ENCODE data around the gene ADAP1. TPM values are rescaled to one million over a fixed set of nuclear protein-coding genes. Genes with fewer than 3 reads are reported as not detected.

ADAP1 gene
- total RNA-seq, 2 experiments from 2014 or later, result 6.8 to 7.2 TPM

GRCh38 chr7:951881-952547 is 2.5 kb downstream of the ADAP1 start:
- DNase-seq, result no peak
- Histone ChIP-seq H3K4me1 (ENCODE audit: insufficient read depth, low read length) (peaks cover 17% of the 10 kb centered on the region), H3K9me3 (ENCODE audit: control insufficient read depth in 1 of 2, insufficient read depth in 1 of 2, low read length in 2 of 2) (no peaks in the 10 kb centered on the region), H3K27ac (ENCODE audit: low read depth in 1 of 2, low read length in 2 of 2) (no peak overlapping the region), H3K4me3 (ENCODE audit: low read length) (no peak overlapping the region), H3K36me3 (ENCODE audit: insufficient read depth, low read length) (no peaks in the 10 kb centered on the region), H3K27me3 (ENCODE audit: control insufficient read depth in 1 of 2, insufficient read depth in 2 of 2, low read length in 2 of 2) (peaks cover 8 to 17% of the 10 kb centered on the region in 2 experiments)
- Mint-ChIP-seq H3K27ac (no peak overlapping the region), H3K27me3 (peaks cover 4% of the 10 kb centered on the region), H3K36me3 (ENCODE audit: low read depth) (no peaks in the 10 kb centered on the region), H3K4me1 (ENCODE audit: low read depth) (no peaks in the 10 kb centered on the region), H3K9me3 (no peaks in the 10 kb centered on the region), H3K4me3 (peak overlapping the region; percentile 20)
- CTCF ChIA-PET, result no interaction called here
- intact Hi-C loops (cut with DNase I, micrococcal nuclease), result loop anchor here in 1 of 2 experiments (10.0 kb wide), 1 partner anchor 627 kb away; no protein-coding TSS in a partner anchor
- no peak for ATAC-seq (ENCODE audit: poor library complexity)
- POLR2A ChIA-PET, result interaction anchor here (0.9 to 2.6 kb wide), 2 partner anchors 29 to 44 kb away, joined by 3 to 10 read pairs; no protein-coding TSS in a partner anchor
- TF ChIP-seq CTCF (IDR thresholded peaks at IDR 0.05), result no peak

GRCh38 chr7:949021-949934 is 5.2 kb downstream of the ADAP1 start:
- Histone ChIP-seq H3K27me3 (ENCODE audit: control insufficient read depth in 1 of 2, insufficient read depth in 2 of 2, low read length in 2 of 2) (peaks cover 8 to 13% of the 10 kb centered on the region in 2 experiments), H3K4me3 (ENCODE audit: low read length) (no peak overlapping the region), H3K27ac (ENCODE audit: low read depth in 1 of 2, low read length in 2 of 2) (no peak overlapping the region), H3K36me3 (ENCODE audit: insufficient read depth, low read length) (no peaks in the 10 kb centered on the region), H3K4me1 (ENCODE audit: insufficient read depth, low read length) (peaks cover 13% of the 10 kb centered on the region), H3K9me3 (ENCODE audit: control insufficient read depth in 1 of 2, insufficient read depth in 1 of 2, low read length in 2 of 2) (no peaks in the 10 kb centered on the region)
- no peak for DNase-seq
- H3K36me3 Mint-ChIP-seq (ENCODE audit: low read depth), result no peaks in the 10 kb centered on the region
- POLR2A ChIA-PET, result no interaction called here
- no peak for ATAC-seq (ENCODE audit: poor library complexity)
- TF ChIP-seq CTCF (IDR thresholded peaks at IDR 0.05), result no peak
- no peaks in the 10 kb centered on the region for H3K27me3 Mint-ChIP-seq
- H3K27ac Mint-ChIP-seq, result no peak overlapping the region
- CTCF ChIA-PET, result no interaction called here
- intact Hi-C loops (cut with DNase I, micrococcal nuclease), result no loop called here
- H3K4me1 Mint-ChIP-seq (ENCODE audit: low read depth), result no peaks in the 10 kb centered on the region
- H3K9me3 Mint-ChIP-seq, result no peaks in the 10 kb centered on the region
- H3K4me3 Mint-ChIP-seq, result no peak overlapping the region

- Histone ChIP-seq H3K4me3 (ENCODE audit: low read length) (no peak overlapping the region), H3K36me3 (ENCODE audit: insufficient read depth, low read length) (no peaks in the 10 kb centered on the region), H3K4me1 (ENCODE audit: insufficient read depth, low read length) (no peaks in the 10 kb centered on the region), H3K27me3 (ENCODE audit: control insufficient read depth in 1 of 2, insufficient read depth in 2 of 2, low read length in 2 of 2) (peaks cover 0 to 3% of the 10 kb centered on the region in 2 experiments), H3K27ac (ENCODE audit: low read depth in 1 of 2, low read length in 2 of 2) (no peak overlapping the region), H3K9me3 (ENCODE audit: control insufficient read depth in 1 of 2, insufficient read depth in 1 of 2, low read length in 2 of 2) (no peaks in the 10 kb centered on the region)
- no peaks in the 10 kb centered on the region for H3K36me3 Mint-ChIP-seq (ENCODE audit: low read depth)
- POLR2A ChIA-PET, result interaction anchor here (0.7 kb wide), 1 partner anchor 28 kb away, joined by 3 read pairs; the partner anchor contains the start of gene COX19
- H3K9me3 Mint-ChIP-seq, result no peaks in the 10 kb centered on the region
- no peaks in the 10 kb centered on the region for H3K4me1 Mint-ChIP-seq (ENCODE audit: low read depth)
- no peak for TF ChIP-seq CTCF (IDR thresholded peaks at IDR 0.05)
- CTCF ChIA-PET, result no interaction called here
- DNase-seq (no peak), ATAC-seq (ENCODE audit: poor library complexity) (no peak)
- H3K4me3 Mint-ChIP-seq, result no peak overlapping the region
- H3K27ac Mint-ChIP-seq, result no peak overlapping the region
- H3K27me3 Mint-ChIP-seq, result no peaks in the 10 kb centered on the region
- intact Hi-C loops (cut with DNase I, micrococcal nuclease), result no loop called here
Observed at GRCh38 chr7:947391-948210, 6.9 kb downstream of the ADAP1 start.
